Panc1 (cell line): ENCODE measurements around the gene CDH16.

Experiments used
- CTCF ChIP-seq: fragments of 450-650 bp; IDR thresholded peaks from 2 replicates; pipeline ENCODE4 v1.5.1; 2017; ENCODE audit warnings: mild to moderate bottlenecking
- POLR2AphosphoS5 ChIP-seq: IDR thresholded peaks from 2 replicates; pipeline ENCODE4 v1.6.1; 2012; ENCODE audit warnings: mild to moderate bottlenecking, low read depth, low read length, moderate library complexity
- SIN3A ChIP-seq: IDR thresholded peaks from 2 replicates; pipeline ENCODE4 v1.6.1; 2012; ENCODE audit warnings: low read depth, mild to moderate bottlenecking, low read length, moderate library complexity, borderline replicate concordance; ENCODE audit not compliant: insufficient read depth
- TCF7L2 ChIP-seq: IDR thresholded peaks from 2 replicates; pipeline ENCODE4 v1.6.1; 2011; ENCODE audit warnings: mild to moderate bottlenecking, low read depth, low read length, inconsistent platforms
- TF ChIP-seq, protein P1 (sequence below), 2 experiments: IDR thresholded peaks; 2 replicates each; pipeline ENCODE4 v1.6.1; 2011 to 2012; ENCODE audit warnings: low read depth in 2 of 2, control low read depth in 1 of 2, low read length in 1 of 2, mild to moderate bottlenecking in 1 of 2, moderate library complexity in 1 of 2; ENCODE audit not compliant: insufficient read depth in 1 of 2

DNA sequence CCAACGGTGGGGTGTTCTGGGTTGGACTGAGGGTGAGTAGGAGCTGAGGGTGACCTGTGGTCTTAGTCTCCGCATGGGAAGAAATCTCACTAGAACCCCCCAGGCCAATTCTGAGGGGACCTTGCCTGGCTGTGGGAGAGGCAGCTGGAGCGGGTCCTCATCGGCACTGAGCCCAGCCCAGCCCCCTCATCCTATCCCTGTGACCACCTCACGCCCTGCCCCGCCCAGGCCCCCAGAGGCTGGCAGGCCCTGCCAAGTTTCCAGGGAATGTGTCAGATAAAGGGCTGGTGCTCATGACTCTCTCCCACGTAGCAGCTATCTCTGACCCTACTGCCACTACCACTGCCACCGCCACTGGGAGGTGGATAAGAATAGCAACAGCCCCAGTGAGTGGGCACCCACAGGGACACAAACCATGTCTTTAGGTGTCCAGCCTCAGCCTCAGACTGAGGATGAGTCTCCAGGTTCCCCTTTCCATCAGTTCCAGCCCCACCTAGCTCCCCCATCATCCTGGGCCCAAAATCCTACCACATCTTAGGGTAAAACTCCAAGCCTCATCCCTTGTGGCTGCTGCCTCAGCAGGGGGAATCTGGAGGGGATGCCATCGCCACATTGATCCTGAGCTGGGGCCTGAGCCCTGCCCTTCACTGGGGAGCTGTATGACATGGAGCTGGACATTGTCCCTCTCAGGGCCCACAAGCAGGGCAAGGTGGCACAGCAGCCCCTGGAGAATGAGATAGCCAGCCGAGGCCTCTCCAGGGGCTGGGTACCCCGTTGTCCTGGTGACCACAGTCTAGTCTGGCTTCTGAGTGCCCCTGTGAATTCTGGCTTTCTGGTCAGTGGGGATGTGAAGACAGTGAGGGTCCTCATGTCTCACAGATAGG is 14.9 kb downstream of the CDH16 start:
- TF ChIP-seq CTCF (no peak), POLR2AphosphoS5 (no peak), SIN3A (no peak), TCF7L2 (no peak)
- TF ChIP-seq, protein P1, sequence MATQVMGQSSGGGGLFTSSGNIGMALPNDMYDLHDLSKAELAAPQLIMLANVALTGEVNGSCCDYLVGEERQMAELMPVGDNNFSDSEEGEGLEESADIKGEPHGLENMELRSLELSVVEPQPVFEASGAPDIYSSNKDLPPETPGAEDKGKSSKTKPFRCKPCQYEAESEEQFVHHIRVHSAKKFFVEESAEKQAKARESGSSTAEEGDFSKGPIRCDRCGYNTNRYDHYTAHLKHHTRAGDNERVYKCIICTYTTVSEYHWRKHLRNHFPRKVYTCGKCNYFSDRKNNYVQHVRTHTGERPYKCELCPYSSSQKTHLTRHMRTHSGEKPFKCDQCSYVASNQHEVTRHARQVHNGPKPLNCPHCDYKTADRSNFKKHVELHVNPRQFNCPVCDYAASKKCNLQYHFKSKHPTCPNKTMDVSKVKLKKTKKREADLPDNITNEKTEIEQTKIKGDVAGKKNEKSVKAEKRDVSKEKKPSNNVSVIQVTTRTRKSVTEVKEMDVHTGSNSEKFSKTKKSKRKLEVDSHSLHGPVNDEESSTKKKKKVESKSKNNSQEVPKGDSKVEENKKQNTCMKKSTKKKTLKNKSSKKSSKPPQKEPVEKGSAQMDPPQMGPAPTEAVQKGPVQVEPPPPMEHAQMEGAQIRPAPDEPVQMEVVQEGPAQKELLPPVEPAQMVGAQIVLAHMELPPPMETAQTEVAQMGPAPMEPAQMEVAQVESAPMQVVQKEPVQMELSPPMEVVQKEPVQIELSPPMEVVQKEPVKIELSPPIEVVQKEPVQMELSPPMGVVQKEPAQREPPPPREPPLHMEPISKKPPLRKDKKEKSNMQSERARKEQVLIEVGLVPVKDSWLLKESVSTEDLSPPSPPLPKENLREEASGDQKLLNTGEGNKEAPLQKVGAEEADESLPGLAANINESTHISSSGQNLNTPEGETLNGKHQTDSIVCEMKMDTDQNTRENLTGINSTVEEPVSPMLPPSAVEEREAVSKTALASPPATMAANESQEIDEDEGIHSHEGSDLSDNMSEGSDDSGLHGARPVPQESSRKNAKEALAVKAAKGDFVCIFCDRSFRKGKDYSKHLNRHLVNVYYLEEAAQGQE (IDR thresholded peaks at IDR 0.05; ENCODE audit: insufficient read depth in 1 of 2, low read depth in 2 of 2, low read length in 1 of 2) = no peak
